ENCODE results near the gene AOC2. TPM values are rescaled to one million over a fixed set of nuclear protein-coding genes. Genes with fewer than 3 reads are reported as not detected.
"Not testable (repeated sequence)": the region's sequence is repeated elsewhere in the genome, so short reads cannot be mapped to it uniquely, and the experiment has no call there.

The AOC2 gene
- total RNA-seq, 1 experiment from 2014 or later: 3.7 TPM

DNA sequence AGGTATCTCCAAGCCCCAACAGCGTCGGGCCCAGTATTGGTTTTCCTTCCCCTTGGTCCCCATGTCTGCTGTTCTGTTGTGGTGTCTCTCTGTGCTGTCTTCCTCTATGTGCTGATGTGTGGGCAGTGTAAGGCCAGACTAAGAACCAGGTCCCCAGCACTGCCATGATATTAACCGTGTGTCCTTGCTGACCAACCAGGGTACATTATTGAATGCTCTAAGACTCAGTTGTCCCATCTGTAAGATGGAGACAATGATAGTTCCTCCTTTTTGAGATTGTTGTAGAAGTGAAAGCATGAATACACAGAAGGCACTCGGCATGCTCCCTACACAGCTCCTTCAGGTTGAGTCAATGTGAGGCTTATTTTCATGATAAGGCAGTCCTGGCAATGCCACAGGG is 27.3 kb downstream of the AOC2 start:
- no TSS peak for BruUV-seq (replicated peaks)
- no peaks in the 10 kb centered on the region for H3K9me2 ChIP-seq (ENCODE audit: insufficient read depth)
- H3K4me1 ChIP-seq (replicated peaks; ENCODE audit: insufficient read depth): no peaks in the 10 kb centered on the region
- TF ChIP-seq EZH2 (IDR thresholded peaks at IDR 0.05; ENCODE audit: low read depth): no peak
- TF ChIP-seq CTCF (conservative IDR thresholded peaks at IDR 0.05): no peak
- no peak overlapping the region for H3K27ac ChIP-seq
- intact Hi-C loops (cut with micrococcal nuclease; ENCODE audit: unreplicated experiment): no loop called here
- H2AFZ ChIP-seq: no peak overlapping the region
- peaks cover 13% of the 10 kb centered on the region for H3K27me3 ChIP-seq (ENCODE audit: insufficient read depth, low read depth)
- no peaks in the 10 kb centered on the region for H4K20me1 ChIP-seq (ENCODE audit: insufficient read depth)
- no peak for DNase-seq
- peaks cover 7% of the 10 kb centered on the region; the same call in 1 of the 2 replicates for H3K9me3 ChIP-seq (ENCODE audit: insufficient read depth, low read depth)
- H3K36me3 ChIP-seq (ENCODE audit: low read depth): no peaks in the 10 kb centered on the region
- ChIA-PET POLR2A (ENCODE audit: unreplicated experiment) (no interaction called here), CTCF (no interaction called here)
- H3K4me2 ChIP-seq: no peak overlapping the region
- H3F3A ChIP-seq (ENCODE audit: insufficient read depth, low read depth): no peaks in the 10 kb centered on the region
- H3K4me3 ChIP-seq: no peak overlapping the region
- H3K79me2 ChIP-seq (ENCODE audit: low read depth): no peaks in the 10 kb centered on the region

- BruUV-seq (replicated peaks): no TSS peak
- Histone ChIP-seq H3F3A (ENCODE audit: insufficient read depth, low read depth) (no peaks in the 10 kb centered on the region), H3K9me2 (ENCODE audit: insufficient read depth) (no peaks in the 10 kb centered on the region), H4K20me1 (ENCODE audit: insufficient read depth) (no peaks in the 10 kb centered on the region), H3K4me3 (no peak overlapping the region), H3K27ac (no peak overlapping the region), H2AFZ (no peak overlapping the region), H3K4me2 (no peak overlapping the region), H3K4me1 (replicated peaks; ENCODE audit: insufficient read depth) (no peaks in the 10 kb centered on the region), H3K79me2 (ENCODE audit: low read depth) (no peaks in the 10 kb centered on the region), H3K9me3 (ENCODE audit: insufficient read depth, low read depth) (peaks cover 7% of the 10 kb centered on the region; the same call in 1 of the 2 replicates), H3K27me3 (ENCODE audit: insufficient read depth, low read depth) (peaks cover 21% of the 10 kb centered on the region), H3K36me3 (ENCODE audit: low read depth) (no peaks in the 10 kb centered on the region)
- DNase-seq: no peak
- no peak for TF ChIP-seq EZH2 (IDR thresholded peaks at IDR 0.05; ENCODE audit: low read depth)
- TF ChIP-seq CTCF (conservative IDR thresholded peaks at IDR 0.05): no peak
- ChIA-PET CTCF (no interaction called here), POLR2A (ENCODE audit: unreplicated experiment) (no interaction called here)
- intact Hi-C loops (cut with micrococcal nuclease; ENCODE audit: unreplicated experiment): no loop called here
These were observed 28.0 kb downstream of the AOC2 start for GRCh38 chr17:42872251-42872965.

DNA sequence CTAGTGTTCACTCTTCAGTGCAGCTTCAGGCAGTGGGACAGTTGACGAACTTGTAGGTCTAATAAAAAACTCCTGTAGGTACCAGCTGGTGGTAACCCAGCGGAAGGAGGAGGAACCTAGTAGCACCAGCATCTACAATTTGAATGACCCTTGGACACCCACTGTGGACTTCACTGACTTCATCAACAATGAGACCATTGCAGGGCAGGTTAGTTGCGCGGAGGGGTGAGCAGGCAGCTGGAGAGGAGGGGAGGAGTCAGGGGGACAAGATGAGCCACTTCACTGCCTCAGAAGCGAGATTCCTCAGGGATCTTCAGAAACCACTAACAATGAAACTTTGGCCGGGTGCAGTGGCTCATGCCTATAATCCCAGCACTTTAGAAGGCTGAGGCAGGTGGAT is 28.9 kb downstream of the AOC2 start:
- ChIA-PET POLR2A (ENCODE audit: unreplicated experiment) (interaction anchor here (0.5 kb wide), 1 partner anchor 23 kb away, joined by 7 read pairs; no protein-coding TSS in a partner anchor), CTCF (no interaction called here)
- Histone ChIP-seq H3K27ac (no peak overlapping the region), H3K4me3 (no peak overlapping the region), H3K36me3 (ENCODE audit: low read depth) (no peaks in the 10 kb centered on the region), H3K79me2 (ENCODE audit: low read depth) (no peaks in the 10 kb centered on the region), H3F3A (ENCODE audit: insufficient read depth, low read depth) (no peaks in the 10 kb centered on the region), H4K20me1 (ENCODE audit: insufficient read depth) (no peaks in the 10 kb centered on the region), H2AFZ (no peak overlapping the region), H3K4me2 (no peak overlapping the region), H3K4me1 (replicated peaks; ENCODE audit: insufficient read depth) (peaks cover 5% of the 10 kb centered on the region; the same call in 1 of the 2 replicates), H3K27me3 (ENCODE audit: insufficient read depth, low read depth) (peaks cover 28% of the 10 kb centered on the region), H3K9me2 (ENCODE audit: insufficient read depth) (no peaks in the 10 kb centered on the region), H3K9me3 (ENCODE audit: insufficient read depth, low read depth) (peaks cover 7% of the 10 kb centered on the region; the same call in 1 of the 2 replicates)
- intact Hi-C loops (cut with micrococcal nuclease; ENCODE audit: unreplicated experiment): no loop called here
- TF ChIP-seq CTCF (conservative IDR thresholded peaks at IDR 0.05) (no peak), EZH2 (IDR thresholded peaks at IDR 0.05; ENCODE audit: low read depth) (no peak)
- no peak for DNase-seq
- BruUV-seq (replicated peaks): no TSS peak

DNA sequence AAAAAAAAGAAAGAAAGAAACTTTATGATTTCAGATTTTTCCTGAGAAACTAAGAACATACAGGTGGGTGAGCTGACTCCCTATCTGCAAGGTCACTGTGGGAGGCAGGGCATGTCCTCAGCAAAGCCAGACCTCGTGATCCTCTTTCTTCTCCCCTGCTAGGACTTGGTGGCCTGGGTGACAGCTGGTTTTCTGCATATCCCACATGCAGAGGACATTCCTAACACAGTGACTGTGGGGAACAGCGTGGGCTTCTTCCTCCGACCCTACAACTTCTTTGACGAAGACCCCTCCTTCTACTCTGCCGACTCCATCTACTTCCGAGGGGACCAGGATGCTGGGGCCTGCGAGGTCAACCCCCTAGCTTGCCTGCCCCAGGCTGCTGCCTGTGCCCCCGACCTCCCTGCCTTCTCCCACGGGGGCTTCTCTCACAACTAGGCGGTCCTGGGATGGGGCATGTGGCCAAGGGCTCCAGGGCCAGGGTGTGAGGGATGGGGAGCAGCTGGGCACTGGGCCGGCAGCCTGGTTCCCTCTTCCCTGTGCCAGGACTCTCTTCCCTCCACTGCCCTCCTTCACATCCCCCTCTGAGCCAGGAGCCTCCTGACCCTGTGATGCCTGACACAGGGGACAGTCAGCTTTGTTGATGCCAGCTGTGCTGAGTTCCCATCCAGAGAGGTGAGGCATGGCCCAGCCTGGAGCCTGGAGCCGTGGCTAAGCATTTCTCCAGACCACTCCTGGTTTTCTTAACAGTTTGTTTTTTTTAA is 29.7 kb downstream of the AOC2 start:
- H3K9me3 ChIP-seq (ENCODE audit: insufficient read depth, low read depth); H3K36me3 ChIP-seq (ENCODE audit: low read depth); H3K27ac ChIP-seq; H3K4me2 ChIP-seq; H3F3A ChIP-seq (ENCODE audit: insufficient read depth, low read depth); CTCF ChIA-PET; BruUV-seq (replicated peaks); H3K9me2 ChIP-seq (ENCODE audit: insufficient read depth); H4K20me1 ChIP-seq (ENCODE audit: insufficient read depth); intact Hi-C loops (cut with micrococcal nuclease; ENCODE audit: unreplicated experiment); H2AFZ ChIP-seq; H3K79me2 ChIP-seq (ENCODE audit: low read depth); DNase-seq; H3K4me1 ChIP-seq (replicated peaks; ENCODE audit: insufficient read depth); H3K4me3 ChIP-seq: not testable (repeated sequence)
- H3K27me3 ChIP-seq (ENCODE audit: insufficient read depth, low read depth): peaks cover 33% of the 10 kb centered on the region
- POLR2A ChIA-PET (ENCODE audit: unreplicated experiment): interaction anchor here (0.5 kb wide), 1 partner anchor 22 kb away, joined by 7 read pairs; no protein-coding TSS in a partner anchor
